K562 (cell line): ENCODE data around the gene PCDHB15. TPM values are rescaled to one million over a fixed set of nuclear protein-coding genes. Genes with fewer than 3 reads are reported as not detected.
"Not testable (repeated sequence)": the region's sequence is repeated elsewhere in the genome, so short reads cannot be mapped to it uniquely, and the experiment has no call there.

Experiments used
- ATAC-seq: fragments of 200-7000 bp; cut with Tn5 transposase; 3 replicates; pipeline ENCODE4 v1.9.1; 2020; ENCODE audit warnings: moderate library complexity
- BruUV-seq: library from RNA; stranded (reverse); fragments of 400-500 nt; replicated peaks from 2 replicates; lab custom pipeline; 2021; lab: Mats Ljungman, UMichigan
- CTCF ChIA-PET: fragments of 300-600 bp; formaldehyde crosslinking; extraction: SDS; loops from one replicate; lab custom pipeline; 2021; ENCODE audit warnings: low intra/inter-chr PET ratio; lab: Yijun Ruan, JAX
- POLR2A ChIA-PET: fragments of 300-600, 350-650 bp; sonication (Branson Sonifier 250); formaldehyde crosslinking; extraction: SDS; loops from one replicate; lab custom pipeline; 2021; ENCODE audit warnings: antibody characterized with exemption, inconsistent platforms; lab: Yijun Ruan, JAX
- DNase-seq, 4 experiments: peaks; one replicate each; pipeline versions ENCODE4 v3.0.0 to v3.0.0-alpha.2; 2011 to 2018; ENCODE audit warnings: low spot score in 3 of 4, mixed read lengths in 3 of 4; ENCODE audit errors: extremely low read depth in 1 of 4
- FAIRE-seq: peaks from 2 replicates; lab custom pipeline; 2011; peaks lifted over from hg19 to GRCh38; lab: Jason Lieb, UNC
- H2AFZ ChIP-seq: 2 replicates; pipeline ENCODE4 v1.6.0; 2011; ENCODE audit warnings: low read depth, low read length, control low read depth, inconsistent platforms
- H3K27ac ChIP-seq: fragments of 200-600 bp; 3 replicates; pipeline ENCODE4 v1.8.0; 2011; ENCODE audit warnings: low read depth, mild to moderate bottlenecking, control low read depth, inconsistent platforms, low read length, moderate library complexity, mixed read lengths; ENCODE audit errors: extremely low read depth
- H3K27me3 ChIP-seq, 2 experiments: fragments of 300-600 bp in 1 of 2; 2 replicates in 1 of 2; 3 replicates in 1 of 2; pipeline versions ENCODE4 v1.6.0 to v1.8.0; 2011; ENCODE audit warnings: inconsistent platforms in 2 of 2, low read length in 2 of 2, mild to moderate bottlenecking in 1 of 2, mixed read lengths in 1 of 2, moderate library complexity in 1 of 2; ENCODE audit not compliant: control insufficient read depth in 2 of 2, insufficient read depth in 2 of 2
- H3K36me3 ChIP-seq: fragments of 300-600 bp; 3 replicates; pipeline ENCODE4 v1.8.0; 2011; ENCODE audit warnings: mild to moderate bottlenecking, low read length, inconsistent platforms; ENCODE audit not compliant: control insufficient read depth, insufficient read depth
- H3K4me1 ChIP-seq, 2 experiments: fragments of 200-600 bp in 1 of 2; replicated peaks in 1 of 2; 2 replicates in 1 of 2; 3 replicates in 1 of 2; pipeline versions ENCODE4 v1.5.1 to v1.8.0; 2011; ENCODE audit warnings: inconsistent platforms in 2 of 2, low read length in 2 of 2, mild to moderate bottlenecking in 1 of 2, mixed read lengths in 1 of 2, moderate library complexity in 1 of 2; ENCODE audit not compliant: control insufficient read depth in 2 of 2, insufficient read depth in 2 of 2
- H3K4me2 ChIP-seq: 2 replicates; pipeline ENCODE4 v1.6.1; 2011; ENCODE audit warnings: low read length, control low read depth, inconsistent platforms, mixed read lengths; ENCODE audit not compliant: insufficient read depth
- H3K4me3 ChIP-seq: fragments of 200-600 bp; sonication (generic), shearing (Covaris generic); 2 replicates; pipeline ENCODE4 v1.5.1; 2016; ENCODE audit warnings: control low read depth, inconsistent platforms
- H3K79me2 ChIP-seq: fragments of 200-600 bp; 3 replicates; pipeline ENCODE4 v1.8.0; 2011; ENCODE audit warnings: low read length, inconsistent platforms; ENCODE audit not compliant: control insufficient read depth, insufficient read depth
- H3K9ac ChIP-seq, 2 experiments: 2 replicates each; pipeline versions ENCODE4 v1.6.0 to v1.6.1; 2011; ENCODE audit warnings: low read depth in 2 of 2, low read length in 2 of 2, control low read depth in 1 of 2, inconsistent platforms in 1 of 2, mild to moderate bottlenecking in 1 of 2, mixed read lengths in 1 of 2; ENCODE audit not compliant: insufficient read depth in 1 of 2
- H3K9me1 ChIP-seq: one replicate; pipeline ENCODE4 v1.6.0; 2011; ENCODE audit warnings: inconsistent platforms, mild to moderate bottlenecking, low read length, moderate library complexity; ENCODE audit not compliant: control insufficient read depth, insufficient read depth
- H3K9me3 ChIP-seq: replicated peaks from 2 replicates; pipeline ENCODE4 v1.5.1; 2011; ENCODE audit warnings: low read depth, low read length, inconsistent platforms; ENCODE audit not compliant: control insufficient read depth, insufficient read depth
- H4K20me1 ChIP-seq: replicated peaks from 2 replicates; pipeline ENCODE4 v1.6.1; 2011; ENCODE audit warnings: low read length, inconsistent platforms, mixed read lengths; ENCODE audit not compliant: control insufficient read depth, insufficient read depth
- BMI1 ChIP-seq: fragments of 150-350 bp; IDR thresholded peaks from 2 replicates; pipeline ENCODE4 v1.6.1; 2014; ENCODE audit warnings: low read length
- HNRNPUL1 ChIP-seq: fragments of 200-400 bp; formaldehyde crosslinking; IDR thresholded peaks from 2 replicates; pipeline ENCODE4 v1.6.1; 2017; ENCODE audit warnings: low read length
- HSF4 ChIP-seq: fragments of 250-450 bp; sonication (Bioruptor Pico); IDR thresholded peaks from 2 replicates; pipeline ENCODE4 v2.1.2; 2022; ENCODE audit warnings: mild to moderate bottlenecking, moderate library complexity, borderline replicate concordance
- MYBL2 ChIP-seq, 2 experiments: fragments of 450-650 bp in 1 of 2; sonication (generic) in 1 of 2; formaldehyde crosslinking in 1 of 2; IDR thresholded peaks; 2 replicates each; pipeline versions ENCODE4 v1.6.1 to v1.8.1; 2017 to 2022; ENCODE audit warnings: borderline replicate concordance in 1 of 2, inconsistent platforms in 1 of 2, low read depth in 1 of 2, mild to moderate bottlenecking in 1 of 2, missing genetic modification reagents in 1 of 2, moderate library complexity in 1 of 2
- ZBTB1 ChIP-seq: sonication (generic); formaldehyde crosslinking; IDR thresholded peaks from 2 replicates; pipeline ENCODE4 v1.8.1; 2023; ENCODE audit warnings: missing genetic modification reagents, low read depth, mild to moderate bottlenecking, borderline replicate concordance
- ZC3H4 ChIP-seq: sonication (generic); formaldehyde crosslinking; IDR thresholded peaks from 2 replicates; pipeline ENCODE4 v1.9.0; 2021; ENCODE audit warnings: missing genetic modification reagents, borderline replicate concordance
- WGBS: fragments of 100-300 bp; shearing (Covaris generic); methylation state at CpG from one replicate; pipeline ENCODE4 v1.1.6; 2016; ENCODE audit warnings: low coverage, mixed read lengths; ENCODE audit not compliant: insufficient coverage; ENCODE audit errors: missing lambda C conversion rate; 5-methylcytosine and 5-hydroxymethylcytosine counted together
- in situ Hi-C: fragments of 300-500 bp; cut with MboI; formaldehyde crosslinking; loops from 4 replicates; pipeline ENCODE4 v1.15.0; 2018; ENCODE audit warnings: inconsistent platforms, mixed read lengths
- intact Hi-C: fragments of 100-400 bp; cut with micrococcal nuclease; formaldehyde crosslinking; loops from 2 replicates; pipeline ENCODE4 v1.14.2; 2022
- polyA plus RNA-seq, 8 experiments: library from polyadenylated mRNA; depleted of rRNA in 4 of 8; stranded (reverse) in 5 of 8; unstranded in 3 of 8; fragments of >200 nt; fragmentation: Nextera tagmentation in 2 of 8; fragmentation: Illumina TruSeq in 1 of 8; extraction: Ambion mirVana in 2 of 8; extraction: Trizol in 1 of 8; gene quantifications; 2 replicates each; pipeline versions ENCODE4 v1.2.1 to v1.2.3, GENCODE V29; 2011 to 2014; ENCODE audit warnings: inconsistent platforms in 1 of 8, missing spikeins in 1 of 8
- total RNA-seq, 7 experiments: library from RNA; depleted of rRNA in 6 of 7; stranded (reverse); fragments of >200 nt in 6 of 7; fragmentation: Illumina TruSeq in 2 of 7; extraction: Trizol in 2 of 7; gene quantifications; 2 replicates each; pipeline versions ENCODE4 v1.2.1 to v1.2.3, GENCODE V29; 2011 to 2021; ENCODE audit warnings: low replicate concordance in 1 of 7
- TF ChIP-seq, protein P1 (sequence below): fragments of 250-450 bp; sonication (Bioruptor Pico); IDR thresholded peaks from 2 replicates; pipeline ENCODE4 v1.5.0; 2020; ENCODE audit warnings: mild to moderate bottlenecking, borderline replicate concordance

PCDHB15 gene
- total and polyA plus RNA-seq, 9 of the 15 experiments (the other 6 are each of a cell fraction or from before 2014, with no cell fraction given): 0.04 to 0.15 (median 0.07) TPM; not detected in 5

DNA sequence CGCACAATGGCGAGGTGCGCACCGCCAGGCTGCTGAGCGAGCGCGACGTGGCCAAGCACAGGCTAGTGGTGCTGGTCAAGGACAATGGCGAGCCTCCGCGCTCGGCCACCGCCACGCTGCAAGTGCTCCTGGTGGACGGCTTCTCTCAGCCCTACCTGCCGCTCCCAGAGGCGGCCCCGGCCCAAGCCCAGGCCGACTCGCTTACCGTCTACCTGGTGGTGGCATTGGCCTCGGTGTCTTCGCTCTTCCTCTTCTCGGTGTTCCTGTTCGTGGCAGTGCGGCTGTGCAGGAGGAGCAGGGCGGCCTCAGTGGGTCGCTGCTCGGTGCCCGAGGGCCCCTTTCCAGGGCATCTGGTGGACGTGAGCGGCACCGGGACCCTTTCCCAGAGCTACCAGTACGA lies 2.2 kb downstream of the PCDHB15 start:
- H3K9me1 ChIP-seq, H3K4me1 ChIP-seq, intact Hi-C loops, H3K27me3 ChIP-seq, H3K36me3 ChIP-seq, ATAC-seq, H3K27ac ChIP-seq, H2AFZ ChIP-seq, BruUV-seq, POLR2A ChIA-PET, H3K9ac ChIP-seq, DNase-seq, CTCF ChIA-PET, H3K4me3 ChIP-seq, in situ Hi-C loops, H4K20me1 ChIP-seq, FAIRE-seq, H3K9me3 ChIP-seq, H3K79me2 ChIP-seq, H3K4me2 ChIP-seq: not testable (repeated sequence)
- WGBS: 3% methylated on average over 20 of the region's 34 CpGs

DNA sequence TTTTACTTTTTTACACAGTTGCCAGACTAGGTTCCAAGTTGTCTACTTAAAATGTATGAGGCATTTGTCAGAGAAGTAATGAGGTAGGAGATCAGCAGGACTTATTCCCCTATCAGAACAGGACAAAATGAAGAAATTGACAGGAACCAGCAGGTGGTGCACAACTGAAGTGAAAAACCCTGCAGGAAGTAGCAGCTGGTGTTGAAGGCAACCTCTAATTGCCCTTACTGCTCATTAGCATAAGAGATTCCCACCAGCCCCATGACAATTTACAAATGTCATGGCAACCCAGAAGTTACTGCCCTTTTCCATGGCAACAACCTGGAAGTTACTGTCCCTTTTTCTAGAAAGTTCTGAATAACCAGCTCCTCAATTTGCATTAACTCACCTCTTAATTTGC lies 5.4 kb downstream of the PCDHB15 start:
- no peak for DNase-seq
- no peak overlapping the region for H3K9ac ChIP-seq
- ATAC-seq: no peak
- no peak for FAIRE-seq
- H3K4me2 ChIP-seq: no peak overlapping the region
- ChIA-PET POLR2A (interaction anchor here (0.6 to 0.7 kb wide), 2 partner anchors 12 to 42 kb away, joined by 3 to 5 read pairs; no protein-coding TSS in a partner anchor), CTCF (no interaction called here)
- no peak for TF ChIP-seq BMI1
- TF ChIP-seq MYBL2 (IDR thresholded peaks at IDR 0.05; ENCODE audit: low read depth): no peak
- no peak for TF ChIP-seq MYBL2 (CRISPR knock-in tag; IDR thresholded peaks at IDR 0.05; ENCODE audit: borderline replicate concordance)
- TF ChIP-seq, protein P1, sequence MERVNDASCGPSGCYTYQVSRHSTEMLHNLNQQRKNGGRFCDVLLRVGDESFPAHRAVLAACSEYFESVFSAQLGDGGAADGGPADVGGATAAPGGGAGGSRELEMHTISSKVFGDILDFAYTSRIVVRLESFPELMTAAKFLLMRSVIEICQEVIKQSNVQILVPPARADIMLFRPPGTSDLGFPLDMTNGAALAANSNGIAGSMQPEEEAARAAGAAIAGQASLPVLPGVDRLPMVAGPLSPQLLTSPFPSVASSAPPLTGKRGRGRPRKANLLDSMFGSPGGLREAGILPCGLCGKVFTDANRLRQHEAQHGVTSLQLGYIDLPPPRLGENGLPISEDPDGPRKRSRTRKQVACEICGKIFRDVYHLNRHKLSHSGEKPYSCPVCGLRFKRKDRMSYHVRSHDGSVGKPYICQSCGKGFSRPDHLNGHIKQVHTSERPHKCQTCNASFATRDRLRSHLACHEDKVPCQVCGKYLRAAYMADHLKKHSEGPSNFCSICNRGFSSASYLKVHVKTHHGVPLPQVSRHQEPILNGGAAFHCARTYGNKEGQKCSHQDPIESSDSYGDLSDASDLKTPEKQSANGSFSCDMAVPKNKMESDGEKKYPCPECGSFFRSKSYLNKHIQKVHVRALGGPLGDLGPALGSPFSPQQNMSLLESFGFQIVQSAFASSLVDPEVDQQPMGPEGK: no peak
- TF ChIP-seq HSF4 (CRISPR knock-in tag): no peak
- no peak for TF ChIP-seq ZC3H4 (CRISPR knock-in tag)
- no peak for TF ChIP-seq ZBTB1 (CRISPR knock-in tag)
- no peak for TF ChIP-seq HNRNPUL1
- TF ChIP-seq, all 486 proteins: peak for 0
- H3K27me3 ChIP-seq: peaks cover 0 to 5% of the 10 kb centered on the region in 2 experiments; a peak in 1 of 5 replicates
- no peak overlapping the region for H3K27ac ChIP-seq
- no TSS peak for BruUV-seq
- H3K36me3 ChIP-seq: no peaks in the 10 kb centered on the region
- in situ Hi-C loops (no loop called here), intact Hi-C loops (no loop called here)
- H3K4me1 ChIP-seq: no peaks in the 10 kb centered on the region
- no peaks in the 10 kb centered on the region for H4K20me1 ChIP-seq
- H3K9me1 ChIP-seq: no peaks in the 10 kb centered on the region
- no peak overlapping the region for H3K4me3 ChIP-seq
- no peaks in the 10 kb centered on the region for H3K9me3 ChIP-seq
- H3K79me2 ChIP-seq: no peaks in the 10 kb centered on the region
- H2AFZ ChIP-seq: no peak overlapping the region
